WTC11 (cell line): Measurements from ENCODE around the gene GRID2. TPM values are rescaled to one million over a fixed set of nuclear protein-coding genes. Genes with fewer than 3 reads are reported as not detected.
A peak's percentile ranks its signal among the peaks of the same experiment; 100 is the strongest.

Experiments
- ATAC-seq: fragments of 200-7000 bp; cut with Tn5 transposase; 2 replicates; pipeline ENCODE4 v1.10.0; 2021; ENCODE audit warnings: mild to moderate bottlenecking, moderate library complexity
- CTCF ChIA-PET: fragments of 300-600 bp; sonication (Branson Sonifier 250); formaldehyde crosslinking; loops from one replicate; lab custom pipeline; 2021; ENCODE audit warnings: antibody characterized with exemption; lab: Charles Lee
- POLR2A ChIA-PET: fragments of 350-600 bp; sonication (Branson Sonifier 250); formaldehyde crosslinking; loops from one replicate; lab custom pipeline; 2021; ENCODE audit warnings: antibody characterized with exemption; lab: Charles Lee
- DNase-seq: peaks from one replicate; pipeline ENCODE4 v3.0.0; 2021; ENCODE audit warnings: low spot score
- H3K27ac Mint-ChIP-seq: 2 replicates; pipeline ENCODE4 v1.8.0; 2021; ENCODE audit warnings: mixed read lengths
- H3K27me3 Mint-ChIP-seq: 2 replicates; pipeline ENCODE4 v1.8.0; 2021; ENCODE audit warnings: low read depth, mild to moderate bottlenecking, moderate library complexity, mixed read lengths
- H3K36me3 Mint-ChIP-seq: 2 replicates; pipeline ENCODE4 v1.8.0; 2021; ENCODE audit warnings: mixed read lengths
- H3K4me1 Mint-ChIP-seq: 2 replicates; pipeline ENCODE4 v1.8.0; 2022; ENCODE audit warnings: mixed read lengths
- H3K4me3 Mint-ChIP-seq: 2 replicates; pipeline ENCODE4 v1.8.0; 2021; ENCODE audit warnings: mild to moderate bottlenecking, moderate library complexity, mixed read lengths
- H3K9me3 Mint-ChIP-seq: 2 replicates; pipeline ENCODE4 v1.8.0; 2021; ENCODE audit warnings: mixed read lengths
- CREB1 ChIP-seq: sonication (generic); formaldehyde crosslinking; IDR thresholded peaks from 2 replicates; pipeline ENCODE4 v1.8.0; 2023; ENCODE audit warnings: mild to moderate bottlenecking, missing genetic modification reagents
- CREM ChIP-seq: sonication (generic); formaldehyde crosslinking; IDR thresholded peaks from 2 replicates; pipeline ENCODE4 v1.8.1; 2022; ENCODE audit warnings: mild to moderate bottlenecking, missing genetic modification reagents, moderate library complexity
- ETV6 ChIP-seq: sonication (generic); formaldehyde crosslinking; IDR thresholded peaks from 2 replicates; pipeline ENCODE4 v1.8.1; 2022; ENCODE audit warnings: mild to moderate bottlenecking, missing genetic modification reagents
- FOXK1 ChIP-seq: sonication (generic); formaldehyde crosslinking; IDR thresholded peaks from 2 replicates; pipeline ENCODE4 v1.8.0; 2022; ENCODE audit warnings: mild to moderate bottlenecking, moderate library complexity, missing genetic modification reagents
- GRHL2 ChIP-seq: fragments of 250-450 bp; sonication (Bioruptor Pico); IDR thresholded peaks from 2 replicates; pipeline ENCODE4 v1.8.0; 2022; ENCODE audit warnings: mild to moderate bottlenecking, moderate library complexity; ENCODE audit not compliant: insufficient replicate concordance, severe bottlenecking
- GTF2I ChIP-seq: fragments of 250-450 bp; sonication (Bioruptor Pico); conservative IDR thresholded peaks from 2 replicates; pipeline ENCODE4 v1.4.0; 2021; ENCODE audit warnings: mild to moderate bottlenecking
- HMGA2 ChIP-seq: fragments of 250-450 bp; sonication (Bioruptor Pico); IDR thresholded peaks from 2 replicates; pipeline ENCODE4 v1.4.0; 2021; ENCODE audit warnings: mild to moderate bottlenecking, moderate library complexity
- IRF2 ChIP-seq: sonication (generic); formaldehyde crosslinking; IDR thresholded peaks from 2 replicates; pipeline ENCODE4 v1.8.0; 2022; ENCODE audit warnings: low read depth, missing genetic modification reagents, borderline replicate concordance
- MXD4 ChIP-seq: fragments of 250-450 bp; sonication (Bioruptor Pico); IDR thresholded peaks from 2 replicates; pipeline ENCODE4 v1.8.0; 2021; ENCODE audit warnings: mild to moderate bottlenecking, moderate library complexity, borderline replicate concordance
- MYBL2 ChIP-seq: sonication (generic); formaldehyde crosslinking; IDR thresholded peaks from 2 replicates; pipeline ENCODE4 v1.8.1; 2023; ENCODE audit warnings: mild to moderate bottlenecking, moderate library complexity, missing genetic modification reagents
- NFE2L1 ChIP-seq: sonication (generic); formaldehyde crosslinking; IDR thresholded peaks from 2 replicates; pipeline ENCODE4 v1.8.1; 2023; ENCODE audit warnings: missing genetic modification reagents
- NR2C2 ChIP-seq: sonication (generic); formaldehyde crosslinking; IDR thresholded peaks from 2 replicates; pipeline ENCODE4 v1.8.0; 2022; ENCODE audit warnings: mild to moderate bottlenecking, missing genetic modification reagents
- TCF7 ChIP-seq: sonication (generic); formaldehyde crosslinking; IDR thresholded peaks from 2 replicates; pipeline ENCODE4 v1.8.0; 2022; ENCODE audit warnings: mild to moderate bottlenecking, low read depth, missing genetic modification reagents, moderate library complexity
- TEAD1 ChIP-seq: sonication (generic); formaldehyde crosslinking; IDR thresholded peaks from 2 replicates; pipeline ENCODE4 v1.8.0; 2022; ENCODE audit warnings: mild to moderate bottlenecking, missing genetic modification reagents
- ZBTB21 ChIP-seq: sonication (generic); formaldehyde crosslinking; IDR thresholded peaks from 2 replicates; pipeline ENCODE4 v1.8.1; 2023; ENCODE audit warnings: mild to moderate bottlenecking, missing genetic modification reagents, borderline replicate concordance
- ZNF121 ChIP-seq: sonication (generic); formaldehyde crosslinking; IDR thresholded peaks from 2 replicates; pipeline ENCODE4 v1.8.0; 2023; ENCODE audit warnings: missing genetic modification reagents
- ZNF317 ChIP-seq: sonication (generic); formaldehyde crosslinking; IDR thresholded peaks from 2 replicates; pipeline ENCODE4 v1.8.1; 2023; ENCODE audit warnings: low read depth, mild to moderate bottlenecking, moderate library complexity, missing genetic modification reagents, borderline replicate concordance
- ZNF396 ChIP-seq: fragments of 250-450 bp; sonication (Bioruptor Pico); IDR thresholded peaks from 2 replicates; pipeline ENCODE4 v1.8.0; 2021; ENCODE audit warnings: mild to moderate bottlenecking, moderate library complexity, borderline replicate concordance
- total RNA-seq: library from RNA; stranded (reverse); gene quantifications from 3 replicates; pipeline ENCODE4 v1.2.3, GENCODE V29; 2021
- TF ChIP-seq, protein P1 (sequence below): sonication (generic); formaldehyde crosslinking; IDR thresholded peaks from 2 replicates; pipeline ENCODE4 v1.8.0; 2022; ENCODE audit warnings: mild to moderate bottlenecking, missing genetic modification reagents
- TF ChIP-seq, protein P2 (sequence below): sonication (generic); formaldehyde crosslinking; conservative IDR thresholded peaks from 2 replicates; pipeline ENCODE4 v1.8.1; 2023; ENCODE audit warnings: mild to moderate bottlenecking, low read depth, missing genetic modification reagents, moderate library complexity
- TF ChIP-seq, protein P3 (sequence below): sonication (generic); formaldehyde crosslinking; IDR thresholded peaks from 2 replicates; pipeline ENCODE4 v1.8.0; 2023; ENCODE audit warnings: missing genetic modification reagents
- TF ChIP-seq, protein P4 (sequence below): sonication (generic); formaldehyde crosslinking; IDR thresholded peaks from 2 replicates; pipeline ENCODE4 v1.8.0; 2022; ENCODE audit warnings: mild to moderate bottlenecking, missing genetic modification reagents
- TF ChIP-seq, protein P5 (sequence below): sonication (generic); formaldehyde crosslinking; IDR thresholded peaks from 2 replicates; pipeline ENCODE4 v1.8.1; 2023; ENCODE audit warnings: mild to moderate bottlenecking, missing genetic modification reagents, borderline replicate concordance
- TF ChIP-seq, protein P6 (sequence below): sonication (generic); formaldehyde crosslinking; IDR thresholded peaks from 2 replicates; pipeline ENCODE4 v1.8.1; 2023; ENCODE audit warnings: mild to moderate bottlenecking, missing genetic modification reagents
- TF ChIP-seq, protein P7 (sequence below): sonication (generic); formaldehyde crosslinking; IDR thresholded peaks from 2 replicates; pipeline ENCODE4 v1.8.0; 2022; ENCODE audit warnings: mild to moderate bottlenecking, missing genetic modification reagents
- TF ChIP-seq, protein P8 (sequence below): sonication (generic); formaldehyde crosslinking; IDR thresholded peaks from 2 replicates; pipeline ENCODE4 v1.8.0; 2022; ENCODE audit warnings: mild to moderate bottlenecking, missing genetic modification reagents

The GRID2 gene
- total RNA-seq, 1 experiment from 2014 or later: 26.8 TPM

DNA sequence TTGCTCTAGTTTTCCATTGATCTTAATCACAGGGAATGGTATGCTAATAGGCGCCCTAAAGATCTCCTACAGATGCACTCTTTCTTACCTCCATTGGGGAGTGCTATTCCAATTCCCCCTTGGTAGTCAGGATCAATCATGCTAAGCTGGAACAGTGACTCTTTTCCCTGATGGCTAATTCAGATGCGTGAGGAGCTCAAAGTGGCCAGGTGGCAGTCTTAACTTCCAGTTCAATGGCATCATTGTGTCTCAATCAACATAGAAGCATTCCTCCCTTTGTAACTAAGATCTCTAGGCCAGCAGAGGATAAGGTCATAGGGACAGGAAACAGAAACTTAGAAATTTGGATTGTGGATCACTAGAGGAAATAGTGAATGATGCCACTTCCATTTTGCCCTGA lies 216.8 kb downstream of the GRID2 start:
- Mint-ChIP-seq H3K4me1 (peaks cover 43% of the 10 kb centered on the region), H3K9me3 (no peaks in the 10 kb centered on the region), H3K4me3 (peak overlapping the region; percentile 46), H3K27me3 (no peaks in the 10 kb centered on the region), H3K27ac (peak overlapping the region; percentile 99), H3K36me3 (no peaks in the 10 kb centered on the region)
- ChIA-PET POLR2A (no interaction called here), CTCF (interaction anchor here (0.6 to 1.2 kb wide), 4 partner anchors 17 to 163 kb away, joined by 3 to 5 read pairs (median 4); no protein-coding TSS in a partner anchor)
- peak; percentile 42 for DNase-seq
- ATAC-seq: peak; percentile 92
- TF ChIP-seq, protein P1, sequence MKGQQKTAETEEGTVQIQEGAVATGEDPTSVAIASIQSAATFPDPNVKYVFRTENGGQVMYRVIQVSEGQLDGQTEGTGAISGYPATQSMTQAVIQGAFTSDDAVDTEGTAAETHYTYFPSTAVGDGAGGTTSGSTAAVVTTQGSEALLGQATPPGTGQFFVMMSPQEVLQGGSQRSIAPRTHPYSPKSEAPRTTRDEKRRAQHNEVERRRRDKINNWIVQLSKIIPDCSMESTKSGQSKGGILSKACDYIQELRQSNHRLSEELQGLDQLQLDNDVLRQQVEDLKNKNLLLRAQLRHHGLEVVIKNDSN (CRISPR knock-in tag): no peak
- TF ChIP-seq, protein P2, sequence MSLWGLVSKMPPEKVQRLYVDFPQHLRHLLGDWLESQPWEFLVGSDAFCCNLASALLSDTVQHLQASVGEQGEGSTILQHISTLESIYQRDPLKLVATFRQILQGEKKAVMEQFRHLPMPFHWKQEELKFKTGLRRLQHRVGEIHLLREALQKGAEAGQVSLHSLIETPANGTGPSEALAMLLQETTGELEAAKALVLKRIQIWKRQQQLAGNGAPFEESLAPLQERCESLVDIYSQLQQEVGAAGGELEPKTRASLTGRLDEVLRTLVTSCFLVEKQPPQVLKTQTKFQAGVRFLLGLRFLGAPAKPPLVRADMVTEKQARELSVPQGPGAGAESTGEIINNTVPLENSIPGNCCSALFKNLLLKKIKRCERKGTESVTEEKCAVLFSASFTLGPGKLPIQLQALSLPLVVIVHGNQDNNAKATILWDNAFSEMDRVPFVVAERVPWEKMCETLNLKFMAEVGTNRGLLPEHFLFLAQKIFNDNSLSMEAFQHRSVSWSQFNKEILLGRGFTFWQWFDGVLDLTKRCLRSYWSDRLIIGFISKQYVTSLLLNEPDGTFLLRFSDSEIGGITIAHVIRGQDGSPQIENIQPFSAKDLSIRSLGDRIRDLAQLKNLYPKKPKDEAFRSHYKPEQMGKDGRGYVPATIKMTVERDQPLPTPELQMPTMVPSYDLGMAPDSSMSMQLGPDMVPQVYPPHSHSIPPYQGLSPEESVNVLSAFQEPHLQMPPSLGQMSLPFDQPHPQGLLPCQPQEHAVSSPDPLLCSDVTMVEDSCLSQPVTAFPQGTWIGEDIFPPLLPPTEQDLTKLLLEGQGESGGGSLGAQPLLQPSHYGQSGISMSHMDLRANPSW: no peak
- TF ChIP-seq ZBTB21 (peak; percentile 58; the same call in 1 of the 2 replicates), TCF7 (no peak), GTF2I (no peak), TEAD1 (CRISPR knock-in tag) (peak; percentile 95; the same call in 1 of the 2 replicates), MYBL2 (CRISPR knock-in tag) (0 out of 2 replicates have a peak, but pooled peaks have one; percentile 32), ZNF121 (CRISPR knock-in tag) (no peak), MXD4 (no peak), NFE2L1 (peak; percentile 64; the same call in 1 of the 2 replicates), NR2C2 (CRISPR knock-in tag) (no peak), CREB1 (CRISPR knock-in tag) (no peak), ZNF396 (no peak), CREM (0 out of 2 replicates have a peak, but pooled peaks have one; percentile 41), ETV6 (peak; percentile 90), GRHL2 (no peak), IRF2 (no peak), FOXK1 (peak; percentile 62; the same call in 1 of the 2 replicates), ZNF317 (CRISPR knock-in tag) (no peak), HMGA2 (CRISPR knock-in tag) (no peak)
- TF ChIP-seq, protein P3, sequence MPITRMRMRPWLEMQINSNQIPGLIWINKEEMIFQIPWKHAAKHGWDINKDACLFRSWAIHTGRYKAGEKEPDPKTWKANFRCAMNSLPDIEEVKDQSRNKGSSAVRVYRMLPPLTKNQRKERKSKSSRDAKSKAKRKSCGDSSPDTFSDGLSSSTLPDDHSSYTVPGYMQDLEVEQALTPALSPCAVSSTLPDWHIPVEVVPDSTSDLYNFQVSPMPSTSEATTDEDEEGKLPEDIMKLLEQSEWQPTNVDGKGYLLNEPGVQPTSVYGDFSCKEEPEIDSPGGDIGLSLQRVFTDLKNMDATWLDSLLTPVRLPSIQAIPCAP: no peak
- TF ChIP-seq, protein P4, sequence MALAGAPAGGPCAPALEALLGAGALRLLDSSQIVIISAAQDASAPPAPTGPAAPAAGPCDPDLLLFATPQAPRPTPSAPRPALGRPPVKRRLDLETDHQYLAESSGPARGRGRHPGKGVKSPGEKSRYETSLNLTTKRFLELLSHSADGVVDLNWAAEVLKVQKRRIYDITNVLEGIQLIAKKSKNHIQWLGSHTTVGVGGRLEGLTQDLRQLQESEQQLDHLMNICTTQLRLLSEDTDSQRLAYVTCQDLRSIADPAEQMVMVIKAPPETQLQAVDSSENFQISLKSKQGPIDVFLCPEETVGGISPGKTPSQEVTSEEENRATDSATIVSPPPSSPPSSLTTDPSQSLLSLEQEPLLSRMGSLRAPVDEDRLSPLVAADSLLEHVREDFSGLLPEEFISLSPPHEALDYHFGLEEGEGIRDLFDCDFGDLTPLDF: no peak
- TF ChIP-seq, protein P5, sequence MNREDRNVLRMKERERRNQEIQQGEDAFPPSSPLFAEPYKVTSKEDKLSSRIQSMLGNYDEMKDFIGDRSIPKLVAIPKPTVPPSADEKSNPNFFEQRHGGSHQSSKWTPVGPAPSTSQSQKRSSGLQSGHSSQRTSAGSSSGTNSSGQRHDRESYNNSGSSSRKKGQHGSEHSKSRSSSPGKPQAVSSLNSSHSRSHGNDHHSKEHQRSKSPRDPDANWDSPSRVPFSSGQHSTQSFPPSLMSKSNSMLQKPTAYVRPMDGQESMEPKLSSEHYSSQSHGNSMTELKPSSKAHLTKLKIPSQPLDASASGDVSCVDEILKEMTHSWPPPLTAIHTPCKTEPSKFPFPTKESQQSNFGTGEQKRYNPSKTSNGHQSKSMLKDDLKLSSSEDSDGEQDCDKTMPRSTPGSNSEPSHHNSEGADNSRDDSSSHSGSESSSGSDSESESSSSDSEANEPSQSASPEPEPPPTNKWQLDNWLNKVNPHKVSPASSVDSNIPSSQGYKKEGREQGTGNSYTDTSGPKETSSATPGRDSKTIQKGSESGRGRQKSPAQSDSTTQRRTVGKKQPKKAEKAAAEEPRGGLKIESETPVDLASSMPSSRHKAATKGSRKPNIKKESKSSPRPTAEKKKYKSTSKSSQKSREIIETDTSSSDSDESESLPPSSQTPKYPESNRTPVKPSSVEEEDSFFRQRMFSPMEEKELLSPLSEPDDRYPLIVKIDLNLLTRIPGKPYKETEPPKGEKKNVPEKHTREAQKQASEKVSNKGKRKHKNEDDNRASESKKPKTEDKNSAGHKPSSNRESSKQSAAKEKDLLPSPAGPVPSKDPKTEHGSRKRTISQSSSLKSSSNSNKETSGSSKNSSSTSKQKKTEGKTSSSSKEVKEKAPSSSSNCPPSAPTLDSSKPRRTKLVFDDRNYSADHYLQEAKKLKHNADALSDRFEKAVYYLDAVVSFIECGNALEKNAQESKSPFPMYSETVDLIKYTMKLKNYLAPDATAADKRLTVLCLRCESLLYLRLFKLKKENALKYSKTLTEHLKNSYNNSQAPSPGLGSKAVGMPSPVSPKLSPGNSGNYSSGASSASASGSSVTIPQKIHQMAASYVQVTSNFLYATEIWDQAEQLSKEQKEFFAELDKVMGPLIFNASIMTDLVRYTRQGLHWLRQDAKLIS (CRISPR knock-in tag): no peak
- TF ChIP-seq, protein P6, sequence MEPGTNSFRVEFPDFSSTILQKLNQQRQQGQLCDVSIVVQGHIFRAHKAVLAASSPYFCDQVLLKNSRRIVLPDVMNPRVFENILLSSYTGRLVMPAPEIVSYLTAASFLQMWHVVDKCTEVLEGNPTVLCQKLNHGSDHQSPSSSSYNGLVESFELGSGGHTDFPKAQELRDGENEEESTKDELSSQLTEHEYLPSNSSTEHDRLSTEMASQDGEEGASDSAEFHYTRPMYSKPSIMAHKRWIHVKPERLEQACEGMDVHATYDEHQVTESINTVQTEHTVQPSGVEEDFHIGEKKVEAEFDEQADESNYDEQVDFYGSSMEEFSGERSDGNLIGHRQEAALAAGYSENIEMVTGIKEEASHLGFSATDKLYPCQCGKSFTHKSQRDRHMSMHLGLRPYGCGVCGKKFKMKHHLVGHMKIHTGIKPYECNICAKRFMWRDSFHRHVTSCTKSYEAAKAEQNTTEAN (CRISPR knock-in tag): peak; percentile 90
- TF ChIP-seq, protein P7, sequence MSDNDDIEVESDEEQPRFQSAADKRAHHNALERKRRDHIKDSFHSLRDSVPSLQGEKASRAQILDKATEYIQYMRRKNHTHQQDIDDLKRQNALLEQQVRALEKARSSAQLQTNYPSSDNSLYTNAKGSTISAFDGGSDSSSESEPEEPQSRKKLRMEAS: peak; percentile 18; the same call in 1 of the 2 replicates
- TF ChIP-seq, protein P8, sequence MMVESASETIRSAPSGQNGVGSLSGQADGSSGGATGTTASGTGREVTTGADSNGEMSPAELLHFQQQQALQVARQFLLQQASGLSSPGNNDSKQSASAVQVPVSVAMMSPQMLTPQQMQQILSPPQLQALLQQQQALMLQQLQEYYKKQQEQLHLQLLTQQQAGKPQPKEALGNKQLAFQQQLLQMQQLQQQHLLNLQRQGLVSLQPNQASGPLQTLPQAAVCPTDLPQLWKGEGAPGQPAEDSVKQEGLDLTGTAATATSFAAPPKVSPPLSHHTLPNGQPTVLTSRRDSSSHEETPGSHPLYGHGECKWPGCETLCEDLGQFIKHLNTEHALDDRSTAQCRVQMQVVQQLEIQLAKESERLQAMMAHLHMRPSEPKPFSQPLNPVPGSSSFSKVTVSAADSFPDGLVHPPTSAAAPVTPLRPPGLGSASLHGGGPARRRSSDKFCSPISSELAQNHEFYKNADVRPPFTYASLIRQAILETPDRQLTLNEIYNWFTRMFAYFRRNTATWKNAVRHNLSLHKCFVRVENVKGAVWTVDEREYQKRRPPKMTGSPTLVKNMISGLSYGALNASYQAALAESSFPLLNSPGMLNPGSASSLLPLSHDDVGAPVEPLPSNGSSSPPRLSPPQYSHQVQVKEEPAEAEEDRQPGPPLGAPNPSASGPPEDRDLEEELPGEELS: peak; percentile 55; the same call in 1 of the 2 replicates
